Measurements from ENCODE around the gene RGS9BP. TPM values are rescaled to one million over a fixed set of nuclear protein-coding genes. Genes with fewer than 3 reads are reported as not detected.

RGS9BP gene
- total RNA-seq, 1 donor from 2014 or later: 0.18 TPM

- Mint-ChIP-seq H3K36me3 (ENCODE audit: low read depth, unreplicated experiment) (peaks cover 5% of the 10 kb centered on the region), H3K27ac (ENCODE audit: unreplicated experiment) (no peak overlapping the region), H3K9me3 (ENCODE audit: unreplicated experiment) (no peaks in the 10 kb centered on the region), H3K27me3 (ENCODE audit: low read depth, unreplicated experiment) (peaks cover 16% of the 10 kb centered on the region), H3K4me1 (ENCODE audit: low read depth, unreplicated experiment) (peaks cover 13% of the 10 kb centered on the region), H3K4me3 (ENCODE audit: unreplicated experiment) (peak overlapping the region; percentile 66)
- H3K36me3 ChIP-seq (ENCODE audit: insufficient read depth, low read length): no peaks in the 10 kb centered on the region
- TF ChIP-seq CTCF (IDR thresholded peaks at IDR 0.05; ENCODE audit: insufficient read depth, low read depth, low read length) (no peak), EZH2 (IDR thresholded peaks at IDR 0.05; ENCODE audit: insufficient read depth, low read length) (peak; percentile 61)
- peaks cover 28% of the 10 kb centered on the region for H3K79me2 ChIP-seq (ENCODE audit: insufficient read depth, low read length)
- no peak overlapping the region for H3K27ac ChIP-seq (ENCODE audit: low read depth, low read length)
- no peaks in the 10 kb centered on the region for H3K9me3 ChIP-seq (ENCODE audit: insufficient read depth, low read depth, low read length)
- peak overlapping the region; percentile 93 for H3K4me2 ChIP-seq (ENCODE audit: low read length)
- peaks cover 14% of the 10 kb centered on the region for H3K4me1 ChIP-seq (ENCODE audit: insufficient read depth, low read length)
- peaks cover 25% of the 10 kb centered on the region for H4K20me1 ChIP-seq (ENCODE audit: insufficient read depth, low read length)
- peaks cover 24% of the 10 kb centered on the region for H3K27me3 ChIP-seq (ENCODE audit: insufficient read depth, low read length)
- no peak overlapping the region for H3K9ac ChIP-seq (ENCODE audit: low read length)
- DNase-seq (ENCODE audit: low read depth): no peak
- no peak overlapping the region for H3K4me3 ChIP-seq (ENCODE audit: insufficient read depth, low read depth, low read length)
- H2AFZ ChIP-seq (ENCODE audit: low read depth, low read length): peak overlapping the region; percentile 33
- FAIRE-seq: no peak
Observed at GRCh38 chr19:32676895-32677359, 1.3 kb downstream of the RGS9BP start.

- Histone ChIP-seq H3K9ac (ENCODE audit: low read length) (no peak overlapping the region), H3K27ac (ENCODE audit: low read depth, low read length) (no peak overlapping the region), H3K4me2 (ENCODE audit: low read length) (no peak overlapping the region), H3K9me3 (ENCODE audit: insufficient read depth, low read depth, low read length) (no peaks in the 10 kb centered on the region), H3K4me1 (ENCODE audit: insufficient read depth, low read length) (peaks cover 14% of the 10 kb centered on the region), H3K4me3 (ENCODE audit: insufficient read depth, low read depth, low read length) (no peak overlapping the region), H3K27me3 (ENCODE audit: insufficient read depth, low read length) (peaks cover 24% of the 10 kb centered on the region), H4K20me1 (ENCODE audit: insufficient read depth, low read length) (peaks cover 18% of the 10 kb centered on the region), H3K36me3 (ENCODE audit: insufficient read depth, low read length) (no peaks in the 10 kb centered on the region), H2AFZ (ENCODE audit: low read depth, low read length) (no peak overlapping the region), H3K79me2 (ENCODE audit: insufficient read depth, low read length) (peaks cover 21% of the 10 kb centered on the region)
- H3K4me3 Mint-ChIP-seq (ENCODE audit: unreplicated experiment): no peak overlapping the region
- peaks cover 5% of the 10 kb centered on the region for H3K36me3 Mint-ChIP-seq (ENCODE audit: low read depth, unreplicated experiment)
- H3K4me1 Mint-ChIP-seq (ENCODE audit: low read depth, unreplicated experiment): peaks cover 7% of the 10 kb centered on the region
- no peaks in the 10 kb centered on the region for H3K9me3 Mint-ChIP-seq (ENCODE audit: unreplicated experiment)
- H3K27me3 Mint-ChIP-seq (ENCODE audit: low read depth, unreplicated experiment): peaks cover 20% of the 10 kb centered on the region
- H3K27ac Mint-ChIP-seq (ENCODE audit: unreplicated experiment): no peak overlapping the region
- no peak for FAIRE-seq
- TF ChIP-seq CTCF (IDR thresholded peaks at IDR 0.05; ENCODE audit: insufficient read depth, low read depth, low read length) (no peak), EZH2 (IDR thresholded peaks at IDR 0.05; ENCODE audit: insufficient read depth, low read length) (no peak)
- DNase-seq (ENCODE audit: low read depth): no peak
Observed at GRCh38 chr19:32677657-32678056, 2.0 kb downstream of the RGS9BP start.

GRCh38 chr19:32680986-32681385 lies 5.3 kb downstream of the RGS9BP start:
- Mint-ChIP-seq H3K27me3 (ENCODE audit: low read depth, unreplicated experiment) (peaks cover 23% of the 10 kb centered on the region), H3K27ac (ENCODE audit: unreplicated experiment) (no peak overlapping the region), H3K4me1 (ENCODE audit: low read depth, unreplicated experiment) (peaks cover 3% of the 10 kb centered on the region), H3K36me3 (ENCODE audit: low read depth, unreplicated experiment) (no peaks in the 10 kb centered on the region), H3K9me3 (ENCODE audit: unreplicated experiment) (no peaks in the 10 kb centered on the region), H3K4me3 (ENCODE audit: unreplicated experiment) (no peak overlapping the region)
- H2AFZ ChIP-seq (ENCODE audit: low read depth, low read length): no peak overlapping the region
- no peaks in the 10 kb centered on the region for H4K20me1 ChIP-seq (ENCODE audit: insufficient read depth, low read length)
- H3K79me2 ChIP-seq (ENCODE audit: insufficient read depth, low read length): no peaks in the 10 kb centered on the region
- H3K9ac ChIP-seq (ENCODE audit: low read length): no peak overlapping the region
- no peaks in the 10 kb centered on the region for H3K9me3 ChIP-seq (ENCODE audit: insufficient read depth, low read depth, low read length)
- H3K27ac ChIP-seq (ENCODE audit: low read depth, low read length): no peak overlapping the region
- H3K4me1 ChIP-seq (ENCODE audit: insufficient read depth, low read length): peaks cover 6% of the 10 kb centered on the region
- H3K36me3 ChIP-seq (ENCODE audit: insufficient read depth, low read length): no peaks in the 10 kb centered on the region
- H3K4me3 ChIP-seq (ENCODE audit: insufficient read depth, low read depth, low read length): no peak overlapping the region
- TF ChIP-seq CTCF (IDR thresholded peaks at IDR 0.05; ENCODE audit: insufficient read depth, low read depth, low read length): no peak
- TF ChIP-seq EZH2 (IDR thresholded peaks at IDR 0.05; ENCODE audit: insufficient read depth, low read length): no peak
- peaks cover 20% of the 10 kb centered on the region for H3K27me3 ChIP-seq (ENCODE audit: insufficient read depth, low read length)
- H3K4me2 ChIP-seq (ENCODE audit: low read length): no peak overlapping the region
- DNase-seq (ENCODE audit: low read depth) (no peak), FAIRE-seq (no peak)

Data from astrocyte (in vitro differentiated cells and primary cell).